Middle frontal gyrus (tissue), 1 donor: Measurements from ENCODE around the gene SH2B2.
"Not testable (repeated sequence)": the region's sequence is repeated elsewhere in the genome, so short reads cannot be mapped to it uniquely, and the experiment has no call there.

ENCODE experiments used
- DNase-seq: peaks from one replicate; pipeline ENCODE4 v3.0.0-alpha.2; 2015; ENCODE audit warnings: low spot score; ENCODE audit errors: extremely low spot score

Gene SH2B2

GRCh38 chr7:102330666-102331460 is 44.2 kb downstream of the SH2B2 start:
- not testable (repeated sequence) for DNase-seq

- not testable (repeated sequence) for DNase-seq
Observed at GRCh38 chr7:102335574-102335973, 48.9 kb downstream of the SH2B2 start.

- not testable (repeated sequence) for DNase-seq
Observed at GRCh38 chr7:102337002-102337401, 50.3 kb downstream of the SH2B2 start.

GRCh38 chr7:102337420-102337819 is 50.8 kb downstream of the SH2B2 start:
- not testable (repeated sequence) for DNase-seq

GRCh38 chr7:102340599-102341368 is 54.1 kb downstream of the SH2B2 start:
- DNase-seq, result not testable (repeated sequence)

- DNase-seq, result not testable (repeated sequence)
Observed at GRCh38 chr7:102346983-102347382, 60.3 kb downstream of the SH2B2 start.

GRCh38 chr7:102356344-102356743 is 69.7 kb downstream of the SH2B2 start, which contains the start of gene SPDYE6:
TSS of gene SPDYE6 (minus strand) at chr7:102356444. CDS start at chr7:102356023, 421 bp downstream.
- DNase-seq, result not testable (repeated sequence)

GRCh38 chr7:102363549-102364393 is 77.1 kb downstream of the SH2B2 start:
- peak; percentile 96 for DNase-seq

- DNase-seq, result not testable (repeated sequence)
Observed at GRCh38 chr7:102364394-102364886, 77.8 kb downstream of the SH2B2 start.

- not testable (repeated sequence) for DNase-seq
Observed at GRCh38 chr7:102365390-102365789, 78.7 kb downstream of the SH2B2 start.

GRCh38 chr7:102370038-102370437 is 83.4 kb downstream of the SH2B2 start:
- DNase-seq, result not testable (repeated sequence)
